A549 (cell line): ENCODE data around the gene TTC7B.

Experiments used
- CBX2 ChIP-seq: fragments of 200-600 bp; sonication (generic); IDR thresholded peaks from 2 replicates; pipeline ENCODE4 v1.6.1; 2016; ENCODE audit warnings: low read depth, mild to moderate bottlenecking, borderline replicate concordance
- CEBPB ChIP-seq, 2 experiments: fragments of >200 bp in 1 of 2; sonication (Bioruptor Twin) in 1 of 2; formaldehyde crosslinking in 1 of 2; IDR thresholded peaks; 2 replicates each; pipeline ENCODE4 v1.6.1; 2012 to 2016
- EHMT2 ChIP-seq: fragments of 200-600 bp; sonication (generic); IDR thresholded peaks from 2 replicates; pipeline ENCODE4 v1.6.1; 2016; ENCODE audit warnings: antibody characterized with exemption, low read depth, mild to moderate bottlenecking, moderate library complexity
- HOXA7 ChIP-seq: fragments of 250-450 bp; sonication (Bioruptor Pico); IDR thresholded peaks from 2 replicates; pipeline ENCODE4 v1.5.0; 2020; ENCODE audit warnings: mild to moderate bottlenecking, moderate library complexity
- JUN ChIP-seq, 2 experiments: fragments of >200 bp; sonication (Bioruptor Twin); formaldehyde crosslinking; IDR thresholded peaks; 2 replicates in 1 of 2; 3 replicates in 1 of 2; pipeline ENCODE4 v1.6.1; 2016 to 2017
- JUNB ChIP-seq: fragments of >200 bp; sonication (Bioruptor Twin); formaldehyde crosslinking; IDR thresholded peaks from 2 replicates; pipeline ENCODE4 v1.6.1; 2016
- NFE2L2 ChIP-seq: fragments of 150-350 bp; conservative IDR thresholded peaks from 2 replicates; pipeline ENCODE4 v1.6.1; 2014; ENCODE audit warnings: low read length
- POLR2A ChIP-seq: IDR thresholded peaks from 2 replicates; pipeline ENCODE4 v1.6.1; 2012; ENCODE audit warnings: mild to moderate bottlenecking, low read length
- RAD21 ChIP-seq, 2 experiments: fragments of >200 bp in 1 of 2; sonication (Bioruptor Twin) in 1 of 2; formaldehyde crosslinking in 1 of 2; IDR thresholded peaks in 1 of 2; conservative IDR thresholded peaks in 1 of 2; 2 replicates in 1 of 2; 3 replicates in 1 of 2; pipeline ENCODE4 v1.6.1; 2012 to 2018; ENCODE audit warnings: inconsistent platforms in 1 of 2
- ZNF302 ChIP-seq: fragments of 250-450 bp; sonication (Bioruptor Pico); IDR thresholded peaks from 2 replicates; pipeline ENCODE4 v1.9.0; 2021; ENCODE audit warnings: inconsistent platforms, mild to moderate bottlenecking, moderate library complexity
- TF ChIP-seq, protein P1 (sequence below): fragments of >200 bp; sonication (Bioruptor Twin); formaldehyde crosslinking; IDR thresholded peaks from 3 replicates; pipeline ENCODE4 v1.5.1; 2016
- TF ChIP-seq, protein P2 (sequence below): fragments of >200 bp; sonication (Bioruptor Twin); formaldehyde crosslinking; IDR thresholded peaks from 3 replicates; pipeline ENCODE4 v1.6.1; 2016
- TF ChIP-seq, protein P3 (sequence below): fragments of 150-350 bp; IDR thresholded peaks from 2 replicates; pipeline ENCODE4 v1.6.1; 2014; ENCODE audit warnings: low read depth, mild to moderate bottlenecking, low read length

DNA sequence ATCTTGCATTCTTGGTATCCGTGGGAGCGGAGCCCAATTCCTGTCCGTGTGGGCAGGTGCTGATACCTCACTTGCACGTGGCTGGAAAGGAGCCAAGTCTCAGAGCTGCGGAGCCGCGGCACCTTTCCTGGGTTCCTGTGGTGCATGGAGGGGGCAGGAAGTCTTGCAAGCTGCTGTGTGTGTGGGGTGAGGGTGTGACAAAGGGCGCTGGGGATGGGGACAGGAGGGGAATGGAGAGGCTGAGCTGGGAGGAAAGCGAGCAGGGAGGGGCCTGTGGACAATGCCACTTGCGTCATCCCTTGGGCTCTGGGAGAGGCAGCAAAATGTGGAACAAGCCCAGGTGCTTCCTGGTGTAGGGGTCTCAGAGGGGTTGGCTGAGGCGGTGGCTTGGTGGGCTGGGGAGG, 332.7 kb downstream of the TTC7B start:
- TF ChIP-seq, protein P1, sequence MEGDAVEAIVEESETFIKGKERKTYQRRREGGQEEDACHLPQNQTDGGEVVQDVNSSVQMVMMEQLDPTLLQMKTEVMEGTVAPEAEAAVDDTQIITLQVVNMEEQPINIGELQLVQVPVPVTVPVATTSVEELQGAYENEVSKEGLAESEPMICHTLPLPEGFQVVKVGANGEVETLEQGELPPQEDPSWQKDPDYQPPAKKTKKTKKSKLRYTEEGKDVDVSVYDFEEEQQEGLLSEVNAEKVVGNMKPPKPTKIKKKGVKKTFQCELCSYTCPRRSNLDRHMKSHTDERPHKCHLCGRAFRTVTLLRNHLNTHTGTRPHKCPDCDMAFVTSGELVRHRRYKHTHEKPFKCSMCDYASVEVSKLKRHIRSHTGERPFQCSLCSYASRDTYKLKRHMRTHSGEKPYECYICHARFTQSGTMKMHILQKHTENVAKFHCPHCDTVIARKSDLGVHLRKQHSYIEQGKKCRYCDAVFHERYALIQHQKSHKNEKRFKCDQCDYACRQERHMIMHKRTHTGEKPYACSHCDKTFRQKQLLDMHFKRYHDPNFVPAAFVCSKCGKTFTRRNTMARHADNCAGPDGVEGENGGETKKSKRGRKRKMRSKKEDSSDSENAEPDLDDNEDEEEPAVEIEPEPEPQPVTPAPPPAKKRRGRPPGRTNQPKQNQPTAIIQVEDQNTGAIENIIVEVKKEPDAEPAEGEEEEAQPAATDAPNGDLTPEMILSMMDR = no peak
- no peak for TF ChIP-seq NFE2L2
- no peak for TF ChIP-seq CEBPB (IDR thresholded peaks at IDR 0.05)
- TF ChIP-seq, protein P2, sequence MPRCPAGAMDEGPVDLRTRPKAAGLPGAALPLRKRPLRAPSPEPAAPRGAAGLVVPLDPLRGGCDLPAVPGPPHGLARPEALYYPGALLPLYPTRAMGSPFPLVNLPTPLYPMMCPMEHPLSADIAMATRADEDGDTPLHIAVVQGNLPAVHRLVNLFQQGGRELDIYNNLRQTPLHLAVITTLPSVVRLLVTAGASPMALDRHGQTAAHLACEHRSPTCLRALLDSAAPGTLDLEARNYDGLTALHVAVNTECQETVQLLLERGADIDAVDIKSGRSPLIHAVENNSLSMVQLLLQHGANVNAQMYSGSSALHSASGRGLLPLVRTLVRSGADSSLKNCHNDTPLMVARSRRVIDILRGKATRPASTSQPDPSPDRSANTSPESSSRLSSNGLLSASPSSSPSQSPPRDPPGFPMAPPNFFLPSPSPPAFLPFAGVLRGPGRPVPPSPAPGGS = no peak
- TF ChIP-seq CBX2 = no peak
- no peak for TF ChIP-seq EHMT2
- no peak for TF ChIP-seq JUNB
- no peak for TF ChIP-seq JUN (IDR thresholded peaks at IDR 0.05)
- TF ChIP-seq, protein P3, sequence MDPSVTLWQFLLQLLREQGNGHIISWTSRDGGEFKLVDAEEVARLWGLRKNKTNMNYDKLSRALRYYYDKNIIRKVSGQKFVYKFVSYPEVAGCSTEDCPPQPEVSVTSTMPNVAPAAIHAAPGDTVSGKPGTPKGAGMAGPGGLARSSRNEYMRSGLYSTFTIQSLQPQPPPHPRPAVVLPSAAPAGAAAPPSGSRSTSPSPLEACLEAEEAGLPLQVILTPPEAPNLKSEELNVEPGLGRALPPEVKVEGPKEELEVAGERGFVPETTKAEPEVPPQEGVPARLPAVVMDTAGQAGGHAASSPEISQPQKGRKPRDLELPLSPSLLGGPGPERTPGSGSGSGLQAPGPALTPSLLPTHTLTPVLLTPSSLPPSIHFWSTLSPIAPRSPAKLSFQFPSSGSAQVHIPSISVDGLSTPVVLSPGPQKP = no peak
- TF ChIP-seq HOXA7 (CRISPR knock-in tag) = no peak
- no peak for TF ChIP-seq RAD21 (conservative IDR thresholded peaks at IDR 0.05 in 1 of 2, IDR thresholded peaks at IDR 0.05 in 1 of 2)
- no peak for TF ChIP-seq POLR2A
- no peak for TF ChIP-seq ZNF302
